Measurements from ENCODE around the gene LSM12.

LSM12 gene

GRCh38 chr17:44012874-44013273 lies 53.6 kb downstream of the LSM12 start:
- H3K4me1 ChIP-seq (ENCODE audit: insufficient read depth, low read length, severe bottlenecking): peaks cover 18% of the 10 kb centered on the region
- no peak overlapping the region for H3K9ac ChIP-seq (ENCODE audit: low read length)
- no peaks in the 10 kb centered on the region for H3K79me2 ChIP-seq (ENCODE audit: insufficient read depth, low read length)

GRCh38 chr17:44012391-44012790 lies 54.1 kb downstream of the LSM12 start:
- TF ChIP-seq EZH2 (IDR thresholded peaks at IDR 0.05; ENCODE audit: borderline replicate concordance, low read length) (no peak), CTCF (IDR thresholded peaks at IDR 0.05; ENCODE audit: low read length) (no peak)
- no peak overlapping the region for H3K27ac ChIP-seq (ENCODE audit: low read depth, low read length, poor library complexity, severe bottlenecking)
- H3K9ac ChIP-seq (ENCODE audit: low read length): no peak overlapping the region
- H3K27me3 ChIP-seq (ENCODE audit: insufficient read depth, low read length): no peaks in the 10 kb centered on the region
- H2AFZ ChIP-seq (ENCODE audit: low read length): no peak overlapping the region
- H3K4me1 ChIP-seq (ENCODE audit: insufficient read depth, low read length, severe bottlenecking): peaks cover 22% of the 10 kb centered on the region
- H3K79me2 ChIP-seq (ENCODE audit: insufficient read depth, low read length): no peaks in the 10 kb centered on the region
- no peaks in the 10 kb centered on the region for H3F3A ChIP-seq (ENCODE audit: insufficient read depth, low read length)
- no peak overlapping the region for H3K4me2 ChIP-seq (ENCODE audit: low read length)
- no peaks in the 10 kb centered on the region for H3K9me2 ChIP-seq (ENCODE audit: low read depth, low read length)
- no peaks in the 10 kb centered on the region for H3K36me3 ChIP-seq (ENCODE audit: insufficient read depth, low read length)
- H4K20me1 ChIP-seq (ENCODE audit: insufficient read depth, low read length): no peaks in the 10 kb centered on the region
- no peaks in the 10 kb centered on the region for H3K9me3 ChIP-seq (ENCODE audit: low read length)
- no peak overlapping the region for H3K4me3 ChIP-seq (ENCODE audit: low read depth, low read length, poor library complexity, severe bottlenecking)

More at GRCh38 chr17:44012874-44013273, 53.6 kb downstream of the LSM12 start:
- Histone ChIP-seq H2AFZ (ENCODE audit: low read length) (no peak overlapping the region), H3K27me3 (ENCODE audit: insufficient read depth, low read length) (no peaks in the 10 kb centered on the region), H3K9me3 (ENCODE audit: low read length) (no peaks in the 10 kb centered on the region), H3K36me3 (ENCODE audit: insufficient read depth, low read length) (no peaks in the 10 kb centered on the region), H3K4me2 (ENCODE audit: low read length) (no peak overlapping the region), H3K4me3 (ENCODE audit: low read depth, low read length, poor library complexity, severe bottlenecking) (no peak overlapping the region), H3K9me2 (ENCODE audit: low read depth, low read length) (no peaks in the 10 kb centered on the region), H3K27ac (ENCODE audit: low read depth, low read length, poor library complexity, severe bottlenecking) (no peak overlapping the region), H3F3A (ENCODE audit: insufficient read depth, low read length) (no peaks in the 10 kb centered on the region), H4K20me1 (ENCODE audit: insufficient read depth, low read length) (no peaks in the 10 kb centered on the region)
- no peak for TF ChIP-seq CTCF (IDR thresholded peaks at IDR 0.05; ENCODE audit: low read length)
- TF ChIP-seq EZH2 (IDR thresholded peaks at IDR 0.05; ENCODE audit: borderline replicate concordance, low read length): no peak

GRCh38 chr17:44011876-44012275 lies 54.6 kb downstream of the LSM12 start:
- Histone ChIP-seq H3K27ac (ENCODE audit: low read depth, low read length, poor library complexity, severe bottlenecking) (no peak overlapping the region), H3K79me2 (ENCODE audit: insufficient read depth, low read length) (no peaks in the 10 kb centered on the region), H3K4me2 (ENCODE audit: low read length) (no peak overlapping the region), H3K27me3 (ENCODE audit: insufficient read depth, low read length) (no peaks in the 10 kb centered on the region), H3K4me3 (ENCODE audit: low read depth, low read length, poor library complexity, severe bottlenecking) (no peak overlapping the region), H3K36me3 (ENCODE audit: insufficient read depth, low read length) (no peaks in the 10 kb centered on the region), H3K9me2 (ENCODE audit: low read depth, low read length) (no peaks in the 10 kb centered on the region), H3F3A (ENCODE audit: insufficient read depth, low read length) (no peaks in the 10 kb centered on the region), H3K9me3 (ENCODE audit: low read length) (no peaks in the 10 kb centered on the region), H2AFZ (ENCODE audit: low read length) (no peak overlapping the region), H4K20me1 (ENCODE audit: insufficient read depth, low read length) (no peaks in the 10 kb centered on the region), H3K4me1 (ENCODE audit: insufficient read depth, low read length, severe bottlenecking) (peaks cover 25% of the 10 kb centered on the region), H3K9ac (ENCODE audit: low read length) (no peak overlapping the region)
- TF ChIP-seq CTCF (IDR thresholded peaks at IDR 0.05; ENCODE audit: low read length): no peak
- TF ChIP-seq EZH2 (IDR thresholded peaks at IDR 0.05; ENCODE audit: borderline replicate concordance, low read length): no peak

All from OCI-LY1 (cell line).